ENCODE results near the gene ACMSD.
A peak's percentile ranks its signal among the peaks of the same experiment; 100 is the strongest.

ACMSD gene

GRCh38 chr2:134927195-134927594, 88.8 kb downstream of the ACMSD start:
- Histone ChIP-seq H3K9ac (ENCODE audit: low read depth, low read length) (no peak overlapping the region), H3K4me1 (ENCODE audit: control insufficient read depth, insufficient read depth, low read length) (peaks cover 18% of the 10 kb centered on the region), H3K4me2 (ENCODE audit: low read length) (peak overlapping the region; percentile 32), H3K27me3 (ENCODE audit: control insufficient read depth, insufficient read depth, low read length) (no peaks in the 10 kb centered on the region), H3K4me3 (ENCODE audit: low read length) (no peak overlapping the region), H3K36me3 (ENCODE audit: insufficient read depth, low read length) (peaks cover 8% of the 10 kb centered on the region), H3K9me3 (replicated peaks; ENCODE audit: low read length) (no peaks in the 10 kb centered on the region)

GRCh38 chr2:134932864-134933526, 94.6 kb downstream of the ACMSD start:
- Histone ChIP-seq H3K9me3 (replicated peaks; ENCODE audit: low read length) (no peaks in the 10 kb centered on the region), H3K9ac (ENCODE audit: low read depth, low read length) (no peak overlapping the region), H3K27me3 (ENCODE audit: control insufficient read depth, insufficient read depth, low read length) (no peaks in the 10 kb centered on the region), H3K4me3 (ENCODE audit: low read length) (no peak overlapping the region), H3K36me3 (ENCODE audit: insufficient read depth, low read length) (peaks cover 14% of the 10 kb centered on the region), H3K4me2 (ENCODE audit: low read length) (no peak overlapping the region), H3K4me1 (ENCODE audit: control insufficient read depth, insufficient read depth, low read length) (peaks cover 11% of the 10 kb centered on the region)

- H3K4me1 ChIP-seq (ENCODE audit: control insufficient read depth, insufficient read depth, low read length), result peaks cover 11% of the 10 kb centered on the region
- H3K4me3 ChIP-seq (ENCODE audit: low read length), result no peak overlapping the region
- H3K36me3 ChIP-seq (ENCODE audit: insufficient read depth, low read length), result peaks cover 14% of the 10 kb centered on the region
- no peak overlapping the region for H3K9ac ChIP-seq (ENCODE audit: low read depth, low read length)
- H3K27me3 ChIP-seq (ENCODE audit: control insufficient read depth, insufficient read depth, low read length), result no peaks in the 10 kb centered on the region
- H3K4me2 ChIP-seq (ENCODE audit: low read length), result no peak overlapping the region
- H3K9me3 ChIP-seq (replicated peaks; ENCODE audit: low read length), result no peaks in the 10 kb centered on the region
These were observed 95.3 kb downstream of the ACMSD start for GRCh38 chr2:134933732-134934131.

GRCh38 chr2:134934150-134934549, 95.7 kb downstream of the ACMSD start:
- H3K9ac ChIP-seq (ENCODE audit: low read depth, low read length), result no peak overlapping the region
- no peaks in the 10 kb centered on the region for H3K9me3 ChIP-seq (replicated peaks; ENCODE audit: low read length)
- H3K4me3 ChIP-seq (ENCODE audit: low read length), result no peak overlapping the region
- no peak overlapping the region for H3K4me2 ChIP-seq (ENCODE audit: low read length)
- peaks cover 11% of the 10 kb centered on the region for H3K4me1 ChIP-seq (ENCODE audit: control insufficient read depth, insufficient read depth, low read length)
- H3K27me3 ChIP-seq (ENCODE audit: control insufficient read depth, insufficient read depth, low read length), result no peaks in the 10 kb centered on the region
- H3K36me3 ChIP-seq (ENCODE audit: insufficient read depth, low read length), result peaks cover 14% of the 10 kb centered on the region

- no peaks in the 10 kb centered on the region for H3K27me3 ChIP-seq (ENCODE audit: control insufficient read depth, insufficient read depth, low read length)
- no peak overlapping the region for H3K9ac ChIP-seq (ENCODE audit: low read depth, low read length)
- no peak overlapping the region for H3K4me3 ChIP-seq (ENCODE audit: low read length)
- peaks cover 11% of the 10 kb centered on the region for H3K4me1 ChIP-seq (ENCODE audit: control insufficient read depth, insufficient read depth, low read length)
- peaks cover 14% of the 10 kb centered on the region for H3K36me3 ChIP-seq (ENCODE audit: insufficient read depth, low read length)
- no peaks in the 10 kb centered on the region for H3K9me3 ChIP-seq (replicated peaks; ENCODE audit: low read length)
- no peak overlapping the region for H3K4me2 ChIP-seq (ENCODE audit: low read length)
These were observed 96.2 kb downstream of the ACMSD start for GRCh38 chr2:134934641-134935040.

GRCh38 chr2:134936691-134937090, 98.3 kb downstream of the ACMSD start:
- H3K27me3 ChIP-seq (ENCODE audit: control insufficient read depth, insufficient read depth, low read length), result no peaks in the 10 kb centered on the region
- H3K36me3 ChIP-seq (ENCODE audit: insufficient read depth, low read length), result peaks cover 29% of the 10 kb centered on the region
- H3K4me3 ChIP-seq (ENCODE audit: low read length), result no peak overlapping the region
- H3K9ac ChIP-seq (ENCODE audit: low read depth, low read length), result no peak overlapping the region
- peaks cover 11% of the 10 kb centered on the region for H3K4me1 ChIP-seq (ENCODE audit: control insufficient read depth, insufficient read depth, low read length)
- no peaks in the 10 kb centered on the region for H3K9me3 ChIP-seq (replicated peaks; ENCODE audit: low read length)
- H3K4me2 ChIP-seq (ENCODE audit: low read length), result no peak overlapping the region

- H3K9me3 ChIP-seq (replicated peaks; ENCODE audit: low read length), result no peaks in the 10 kb centered on the region
- H3K9ac ChIP-seq (ENCODE audit: low read depth, low read length), result no peak overlapping the region
- H3K4me2 ChIP-seq (ENCODE audit: low read length), result no peak overlapping the region
- no peaks in the 10 kb centered on the region for H3K4me1 ChIP-seq (ENCODE audit: control insufficient read depth, insufficient read depth, low read length)
- peaks cover 50% of the 10 kb centered on the region for H3K36me3 ChIP-seq (ENCODE audit: insufficient read depth, low read length)
- no peak overlapping the region for H3K4me3 ChIP-seq (ENCODE audit: low read length)
- H3K27me3 ChIP-seq (ENCODE audit: control insufficient read depth, insufficient read depth, low read length), result no peaks in the 10 kb centered on the region
These were observed 105.1 kb downstream of the ACMSD start for GRCh38 chr2:134943540-134943939.

GRCh38 chr2:134944975-134945374, 106.6 kb downstream of the ACMSD start:
- H3K36me3 ChIP-seq (ENCODE audit: insufficient read depth, low read length), result peaks cover 55% of the 10 kb centered on the region

GRCh38 chr2:134946073-134946472, 107.7 kb downstream of the ACMSD start:
- Histone ChIP-seq H3K4me1 (ENCODE audit: control insufficient read depth, insufficient read depth, low read length) (no peaks in the 10 kb centered on the region), H3K27me3 (ENCODE audit: control insufficient read depth, insufficient read depth, low read length) (no peaks in the 10 kb centered on the region), H3K36me3 (ENCODE audit: insufficient read depth, low read length) (peaks cover 55% of the 10 kb centered on the region), H3K9ac (ENCODE audit: low read depth, low read length) (no peak overlapping the region), H3K4me3 (ENCODE audit: low read length) (no peak overlapping the region), H3K9me3 (replicated peaks; ENCODE audit: low read length) (no peaks in the 10 kb centered on the region), H3K4me2 (ENCODE audit: low read length) (no peak overlapping the region)

More at GRCh38 chr2:134944975-134945374, 106.6 kb downstream of the ACMSD start:
- no peaks in the 10 kb centered on the region for H3K27me3 ChIP-seq (ENCODE audit: control insufficient read depth, insufficient read depth, low read length)
- no peak overlapping the region for H3K4me2 ChIP-seq (ENCODE audit: low read length)
- H3K9me3 ChIP-seq (replicated peaks; ENCODE audit: low read length), result no peaks in the 10 kb centered on the region
- H3K9ac ChIP-seq (ENCODE audit: low read depth, low read length), result no peak overlapping the region
- H3K4me1 ChIP-seq (ENCODE audit: control insufficient read depth, insufficient read depth, low read length), result no peaks in the 10 kb centered on the region
- H3K4me3 ChIP-seq (ENCODE audit: low read length), result no peak overlapping the region

- Histone ChIP-seq H3K27me3 (ENCODE audit: control insufficient read depth, insufficient read depth, low read length) (no peaks in the 10 kb centered on the region), H3K9ac (ENCODE audit: low read depth, low read length) (no peak overlapping the region), H3K4me1 (ENCODE audit: control insufficient read depth, insufficient read depth, low read length) (no peaks in the 10 kb centered on the region), H3K36me3 (ENCODE audit: insufficient read depth, low read length) (peaks cover 74% of the 10 kb centered on the region), H3K4me2 (ENCODE audit: low read length) (no peak overlapping the region), H3K9me3 (replicated peaks; ENCODE audit: low read length) (no peaks in the 10 kb centered on the region), H3K4me3 (ENCODE audit: low read length) (no peak overlapping the region)
These were observed 111.7 kb downstream of the ACMSD start for GRCh38 chr2:134949981-134950708.

- peaks cover 76% of the 10 kb centered on the region for H3K36me3 ChIP-seq (ENCODE audit: insufficient read depth, low read length)
- no peak overlapping the region for H3K9ac ChIP-seq (ENCODE audit: low read depth, low read length)
- H3K27me3 ChIP-seq (ENCODE audit: control insufficient read depth, insufficient read depth, low read length), result no peaks in the 10 kb centered on the region
- H3K9me3 ChIP-seq (replicated peaks; ENCODE audit: low read length), result no peaks in the 10 kb centered on the region
- H3K4me2 ChIP-seq (ENCODE audit: low read length), result no peak overlapping the region
- no peaks in the 10 kb centered on the region for H3K4me1 ChIP-seq (ENCODE audit: control insufficient read depth, insufficient read depth, low read length)
- H3K4me3 ChIP-seq (ENCODE audit: low read length), result no peak overlapping the region
These were observed 112.5 kb downstream of the ACMSD start for GRCh38 chr2:134950886-134951285.

Measured in skeletal muscle satellite cell (primary cell).